Prostate gland (tissue), 2 donors: ENCODE results near the gene LSG1.

Source experiments
- CTCF ChIP-seq, 4 experiments: fragments of 200-600 bp in 2 of 4; fragments of 450-650 bp in 2 of 4; sonication (generic) in 2 of 4; IDR thresholded peaks; 1 replicate in 3 of 4; 2 replicates in 1 of 4; pipeline ENCODE4 v1.5.1; 2016 to 2019; ENCODE audit warnings: antibody characterized with exemption in 4 of 4, mild to moderate bottlenecking in 2 of 4, moderate library complexity in 2 of 4
- POLR2A ChIP-seq: fragments of 450-650 bp; IDR thresholded peaks from one replicate; pipeline ENCODE4 v1.6.1; 2016; ENCODE audit warnings: antibody characterized with exemption, mild to moderate bottlenecking

- TF ChIP-seq CTCF (IDR thresholded peaks at IDR 0.05) (no peak), POLR2A (no peak)
Measured at GRCh38 chr3:194607592-194608389, 64.2 kb downstream of the LSG1 start.
